ENCODE results near the gene NEUROD1. TPM values are rescaled to one million over a fixed set of nuclear protein-coding genes. Genes with fewer than 3 reads are reported as not detected.
"Not testable (repeated sequence)": the region's sequence is repeated elsewhere in the genome, so short reads cannot be mapped to it uniquely, and the experiment has no call there.

NEUROD1 gene
- total RNA-seq (not detected), polyA plus RNA-seq (not detected)
- long read RNA-seq, donor 1: 0 reads
- long read RNA-seq, donor 2: 0 reads
- long read RNA-seq, donor 3: 0 reads
- long read RNA-seq, donor 4: 0 reads

- Histone ChIP-seq H3K27ac (ENCODE audit: low read length) (no peak within 1 kb of the TSS), H3K4me3 (ENCODE audit: low read length) (no peak within 1 kb of the TSS), H3K27me3 (ENCODE audit: control insufficient read depth, insufficient read depth) (peaks cover 7% of the 10 kb centered on the region), H3K4me1 (ENCODE audit: control insufficient read depth, insufficient read depth, low read length) (peaks cover 3% of the 10 kb centered on the region), H3K9me3 (ENCODE audit: control insufficient read depth, low read length) (no peaks in the 10 kb centered on the region)
- no peak for ATAC-seq
- no peak for DNase-seq
- intact Hi-C loops (cut with DNase I): no loop called here
- 1% methylated on average over 45 of the region's 45 CpGs for WGBS
Observed at GRCh38 chr2:181680055-181680936, at the start of gene NEUROD1. TSS of gene NEUROD1 (minus strand) at chr2:181680517. CDS start at chr2:181678860, 1,657 bp downstream.

GRCh38 chr2:181725476-181725875 lies 45.2 kb upstream of the NEUROD1 start:
- WGBS: 61% methylated on average over 1 of the region's 1 CpG

GRCh38 chr2:181724662-181725061 lies 44.3 kb upstream of the NEUROD1 start:
- ATAC-seq (no peak), DNase-seq (no peak)
- intact Hi-C loops (cut with DNase I): no loop called here
- no peak overlapping the region for H3K4me3 ChIP-seq (ENCODE audit: low read length)
- no peaks in the 10 kb centered on the region for H3K27me3 ChIP-seq (ENCODE audit: control insufficient read depth, insufficient read depth)
- H3K9me3 ChIP-seq (ENCODE audit: control insufficient read depth, low read length): peaks cover 1% of the 10 kb centered on the region
- H3K27ac ChIP-seq (ENCODE audit: low read length): no peak overlapping the region
- H3K4me1 ChIP-seq (ENCODE audit: control insufficient read depth, insufficient read depth, low read length): no peaks in the 10 kb centered on the region

More at GRCh38 chr2:181725476-181725875, 45.2 kb upstream of the NEUROD1 start:
- no peak for DNase-seq
- no peaks in the 10 kb centered on the region for H3K4me1 ChIP-seq (ENCODE audit: control insufficient read depth, insufficient read depth, low read length)
- H3K27ac ChIP-seq (ENCODE audit: low read length): no peak overlapping the region
- H3K27me3 ChIP-seq (ENCODE audit: control insufficient read depth, insufficient read depth): no peaks in the 10 kb centered on the region
- ATAC-seq: no peak
- intact Hi-C loops (cut with DNase I): no loop called here
- H3K9me3 ChIP-seq (ENCODE audit: control insufficient read depth, low read length): peaks cover 1% of the 10 kb centered on the region
- no peak overlapping the region for H3K4me3 ChIP-seq (ENCODE audit: low read length)

GRCh38 chr2:181723731-181724130 lies 43.4 kb upstream of the NEUROD1 start:
- Histone ChIP-seq H3K4me3 (ENCODE audit: low read length) (no peak overlapping the region), H3K27me3 (ENCODE audit: control insufficient read depth, insufficient read depth) (no peaks in the 10 kb centered on the region), H3K4me1 (ENCODE audit: control insufficient read depth, insufficient read depth, low read length) (no peaks in the 10 kb centered on the region), H3K9me3 (ENCODE audit: control insufficient read depth, low read length) (peaks cover 1% of the 10 kb centered on the region), H3K27ac (ENCODE audit: low read length) (no peak overlapping the region)
- intact Hi-C loops (cut with DNase I): no loop called here
- 48% methylated on average over 2 of the region's 2 CpGs for WGBS
- ATAC-seq (no peak), DNase-seq (no peak)

- ATAC-seq (peak; percentile 54 to 63), DNase-seq (peak; percentile 49 to 73 (median 54))
- H3K4me3 ChIP-seq (ENCODE audit: low read length): no peak overlapping the region
- H3K27me3 ChIP-seq (ENCODE audit: control insufficient read depth, insufficient read depth): peaks cover 2% of the 10 kb centered on the region
- H3K4me1 ChIP-seq (ENCODE audit: control insufficient read depth, insufficient read depth, low read length): no peaks in the 10 kb centered on the region
- H3K9me3 ChIP-seq (ENCODE audit: control insufficient read depth, low read length): no peaks in the 10 kb centered on the region
- under 1% methylated on average over 2 of the region's 2 CpGs for WGBS
- intact Hi-C loops (cut with DNase I): loop anchor here in 3 of 4 donors (5.0 to 10.0 kb wide), 5 partner anchors 140 to 1593 kb away; no protein-coding TSS in a partner anchor
- no peak overlapping the region for H3K27ac ChIP-seq (ENCODE audit: low read length)
Observed at GRCh38 chr2:181715033-181715630, 34.8 kb upstream of the NEUROD1 start.

- not testable (repeated sequence) for DNase-seq; H3K27me3 ChIP-seq (ENCODE audit: control insufficient read depth, insufficient read depth); H3K4me3 ChIP-seq (ENCODE audit: low read length); H3K27ac ChIP-seq (ENCODE audit: low read length); H3K9me3 ChIP-seq (ENCODE audit: control insufficient read depth, low read length); H3K4me1 ChIP-seq (ENCODE audit: control insufficient read depth, insufficient read depth, low read length); ATAC-seq
- intact Hi-C loops (cut with DNase I): loop anchor here in 3 of 4 donors (10.0 kb wide), 4 partner anchors 136 to 1586 kb away; no protein-coding TSS in a partner anchor
Observed at GRCh38 chr2:181711051-181711450, 30.7 kb upstream of the NEUROD1 start.

GRCh38 chr2:181702519-181702918 lies 22.2 kb upstream of the NEUROD1 start:
- WGBS: 86% methylated on average over 3 of the region's 3 CpGs
- ATAC-seq; intact Hi-C loops (cut with DNase I): not testable (repeated sequence)

GRCh38 chr2:181698223-181698622 lies 17.9 kb upstream of the NEUROD1 start:
- ATAC-seq (no peak), DNase-seq (no peak)
- Histone ChIP-seq H3K9me3 (ENCODE audit: control insufficient read depth, low read length) (no peaks in the 10 kb centered on the region), H3K4me1 (ENCODE audit: control insufficient read depth, insufficient read depth, low read length) (peaks cover 2% of the 10 kb centered on the region), H3K27me3 (ENCODE audit: control insufficient read depth, insufficient read depth) (no peaks in the 10 kb centered on the region), H3K4me3 (ENCODE audit: low read length) (no peak overlapping the region), H3K27ac (ENCODE audit: low read length) (no peak overlapping the region)
- intact Hi-C loops (cut with DNase I): no loop called here
- 80% methylated on average over 1 of the region's 1 CpG for WGBS

More at GRCh38 chr2:181702519-181702918, 22.2 kb upstream of the NEUROD1 start:
- not testable (repeated sequence) for DNase-seq; H3K27ac ChIP-seq (ENCODE audit: low read length); H3K4me3 ChIP-seq (ENCODE audit: low read length); H3K27me3 ChIP-seq (ENCODE audit: control insufficient read depth, insufficient read depth); H3K4me1 ChIP-seq (ENCODE audit: control insufficient read depth, insufficient read depth, low read length); H3K9me3 ChIP-seq (ENCODE audit: control insufficient read depth, low read length)

GRCh38 chr2:181697571-181697970 lies 17.3 kb upstream of the NEUROD1 start:
- intact Hi-C loops (cut with DNase I): no loop called here
- WGBS: 74% methylated on average over 1 of the region's 1 CpG
- no peak for ATAC-seq
- Histone ChIP-seq H3K4me1 (ENCODE audit: control insufficient read depth, insufficient read depth, low read length) (peaks cover 2% of the 10 kb centered on the region), H3K4me3 (ENCODE audit: low read length) (no peak overlapping the region), H3K9me3 (ENCODE audit: control insufficient read depth, low read length) (no peaks in the 10 kb centered on the region), H3K27me3 (ENCODE audit: control insufficient read depth, insufficient read depth) (no peaks in the 10 kb centered on the region), H3K27ac (ENCODE audit: low read length) (no peak overlapping the region)
- DNase-seq: no peak

GRCh38 chr2:181697126-181697525 lies 16.8 kb upstream of the NEUROD1 start:
- H3K27me3 ChIP-seq (ENCODE audit: control insufficient read depth, insufficient read depth): no peaks in the 10 kb centered on the region
- WGBS: 85% methylated on average over 6 of the region's 6 CpGs
- H3K4me1 ChIP-seq (ENCODE audit: control insufficient read depth, insufficient read depth, low read length): peaks cover 2% of the 10 kb centered on the region
- no peak overlapping the region for H3K27ac ChIP-seq (ENCODE audit: low read length)
- intact Hi-C loops (cut with DNase I): no loop called here
- ATAC-seq: no peak
- H3K4me3 ChIP-seq (ENCODE audit: low read length): no peak overlapping the region
- H3K9me3 ChIP-seq (ENCODE audit: control insufficient read depth, low read length): no peaks in the 10 kb centered on the region
- DNase-seq: no peak

- DNase-seq (no peak), ATAC-seq (no peak)
- intact Hi-C loops (cut with DNase I): no loop called here
- WGBS: 94% methylated on average over 17 of the region's 17 CpGs
- H3K9me3 ChIP-seq (ENCODE audit: control insufficient read depth, low read length): no peaks in the 10 kb centered on the region
- no peak overlapping the region for H3K27ac ChIP-seq (ENCODE audit: low read length)
- H3K4me1 ChIP-seq (ENCODE audit: control insufficient read depth, insufficient read depth, low read length): peaks cover 2% of the 10 kb centered on the region
- H3K27me3 ChIP-seq (ENCODE audit: control insufficient read depth, insufficient read depth): no peaks in the 10 kb centered on the region
- no peak overlapping the region for H3K4me3 ChIP-seq (ENCODE audit: low read length)
Observed at GRCh38 chr2:181694271-181694670, 14.0 kb upstream of the NEUROD1 start.

Data from right cardiac atrium (tissue), 5 donors.